ENCODE results near the gene HOXC6.

The HOXC6 gene

GRCh38 chr12:54016478-54016964 is 11.7 kb upstream of the HOXC6 start:
- DNase-seq, result peak; percentile 26

- DNase-seq, result peak; percentile 92
Observed at GRCh38 chr12:54017027-54017788, 11.0 kb upstream of the HOXC6 start.

GRCh38 chr12:54017878-54018467 is 10.3 kb upstream of the HOXC6 start:
- peak; percentile 98 for DNase-seq

GRCh38 chr12:54018468-54018984 is 9.7 kb upstream of the HOXC6 start:
- DNase-seq, result no peak

GRCh38 chr12:54019091-54019811 is 9.0 kb upstream of the HOXC6 start:
- DNase-seq, result no peak

GRCh38 chr12:54019924-54020590 is 8.2 kb upstream of the HOXC6 start:
- no peak for DNase-seq

- no peak for DNase-seq
Observed at GRCh38 chr12:54020591-54021405, 7.4 kb upstream of the HOXC6 start.

GRCh38 chr12:54021432-54022013 is 6.7 kb upstream of the HOXC6 start:
- DNase-seq, result no peak

GRCh38 chr12:54022960-54023884 is 5.0 kb upstream of the HOXC6 start:
- no peak for DNase-seq

- no peak for DNase-seq
Observed at GRCh38 chr12:54024127-54024526, 4.1 kb upstream of the HOXC6 start.

- no peak for DNase-seq
Observed at GRCh38 chr12:54024581-54025305, 3.5 kb upstream of the HOXC6 start.

- no peak for DNase-seq
Observed at GRCh38 chr12:54025499-54026405, 2.5 kb upstream of the HOXC6 start.

- no peak for DNase-seq
Observed at GRCh38 chr12:54026640-54027441, 1.4 kb upstream of the HOXC6 start.

- no peak for DNase-seq
Observed at GRCh38 chr12:54027442-54027786, 826 bp upstream of the HOXC6 start.

GRCh38 chr12:54029529-54030441 is 1.5 kb downstream of the HOXC6 start:
- DNase-seq, result no peak

GRCh38 chr12:54030442-54030801 is 2.2 kb downstream of the HOXC6 start:
- DNase-seq, result no peak

- no peak for DNase-seq
Observed at GRCh38 chr12:54030889-54031471, 2.7 kb downstream of the HOXC6 start.

Data from NCI-H1092 (cell line).